Activated T-cell treated with anti-CD3 and anti-CD28 coated beads, Interleukin-2, amount 50 U/mL, for 1 hour (primary cell): Measurements from ENCODE around the gene VPS4B.

Source experiments
- DNase-seq: peaks from one replicate; pipeline ENCODE4 v3.0.0-alpha.2; 2020

The VPS4B gene

DNA sequence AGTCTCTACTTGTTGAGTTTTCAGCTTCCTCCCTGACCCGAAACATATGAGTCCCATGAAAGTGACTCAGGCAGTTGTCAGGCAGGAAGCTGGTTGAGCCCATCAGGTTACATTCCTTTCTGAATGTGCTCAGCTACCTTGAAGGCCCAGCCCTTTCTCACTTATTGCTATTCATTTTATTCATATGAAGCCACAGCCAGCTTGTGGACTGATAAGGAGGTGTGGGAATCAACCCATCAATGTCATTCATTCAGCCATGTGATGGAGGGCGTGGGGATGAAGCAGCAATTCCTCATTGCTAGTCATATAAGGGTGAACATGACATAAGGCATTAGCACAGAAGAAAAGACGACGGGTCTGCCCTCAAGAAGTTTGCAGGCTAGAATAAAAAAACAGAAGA is 5.3 kb upstream of the VPS4B start:
- no peak for DNase-seq

DNA sequence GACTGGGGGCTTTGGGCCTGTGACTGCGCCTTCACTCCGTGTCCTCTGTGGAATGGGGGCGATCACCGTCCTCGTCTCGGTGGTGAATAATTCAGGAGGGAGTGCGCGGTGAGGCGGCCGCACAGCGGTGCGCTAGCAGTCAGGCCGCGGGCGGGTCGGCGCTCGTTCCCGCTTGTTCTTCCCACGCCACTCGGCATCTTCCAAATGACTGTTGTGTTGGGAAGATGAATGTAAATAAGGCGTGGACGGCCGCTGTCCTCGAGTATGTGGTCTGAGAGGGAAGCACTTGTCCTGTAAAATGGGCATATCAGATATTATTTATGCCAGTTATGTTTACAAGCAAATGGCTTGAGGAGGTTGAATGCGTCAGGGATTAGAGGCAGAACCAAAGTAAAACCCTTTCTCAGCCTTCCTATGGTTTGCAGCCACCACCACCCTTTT is 608 bp upstream of the VPS4B start:
- DNase-seq, result no peak

DNA sequence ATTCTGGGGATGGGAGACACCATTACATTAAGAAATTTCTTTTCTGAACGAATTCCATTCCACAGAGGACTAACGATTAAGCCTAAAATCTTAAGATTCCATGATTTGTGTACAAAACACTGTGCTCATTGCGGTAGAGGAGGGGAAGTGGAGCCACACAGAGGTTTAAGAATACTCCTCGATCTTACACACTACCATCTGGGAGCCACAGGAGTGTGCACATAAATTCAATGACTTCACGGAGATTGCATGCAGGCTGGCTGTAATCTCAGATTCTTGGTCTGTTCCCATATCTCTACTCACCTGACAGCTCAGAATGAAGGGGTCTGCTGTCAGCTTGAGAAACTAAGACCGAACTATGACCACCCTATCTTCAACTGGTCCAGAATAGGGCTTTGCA is 762 bp downstream of the VPS4B start:
- no peak for DNase-seq

DNA sequence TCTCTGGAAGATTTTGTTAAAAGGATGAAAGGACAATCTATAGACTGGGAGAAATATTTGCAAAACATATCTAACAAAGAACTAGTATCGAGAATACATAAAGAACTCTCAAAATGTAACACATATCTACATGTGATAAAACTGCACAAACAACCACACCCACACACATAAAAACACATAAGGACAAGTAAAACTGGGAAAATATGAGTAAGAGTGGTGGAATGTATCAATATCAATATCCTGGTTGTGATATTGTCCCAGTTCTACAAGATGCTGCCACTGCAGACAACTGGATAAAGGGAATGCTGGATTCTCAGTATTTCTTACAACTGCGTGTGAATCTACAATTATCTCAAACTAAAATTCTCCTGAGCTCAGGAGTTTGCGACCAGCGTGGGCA is 9.3 kb downstream of the VPS4B start:
- no peak for DNase-seq

DNA sequence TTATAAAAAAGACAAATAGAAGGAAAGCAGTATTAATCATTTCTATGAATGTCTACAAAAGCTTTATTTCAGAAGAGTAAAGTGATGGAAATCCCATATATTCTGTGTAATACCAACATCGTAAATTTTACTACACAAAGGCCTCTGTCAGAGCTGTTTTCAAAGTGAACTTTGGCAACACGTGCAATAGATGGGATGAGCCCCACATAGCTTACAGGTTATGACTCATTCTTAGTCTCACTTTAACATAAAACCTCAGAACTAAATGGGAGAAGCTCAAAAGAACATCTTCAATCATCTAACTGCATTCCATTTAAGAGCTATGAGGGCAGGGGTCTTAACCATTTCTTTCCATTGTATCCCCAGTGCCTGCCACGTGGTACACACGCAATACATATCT is 11.5 kb downstream of the VPS4B start:
- DNase-seq, result no peak

DNA sequence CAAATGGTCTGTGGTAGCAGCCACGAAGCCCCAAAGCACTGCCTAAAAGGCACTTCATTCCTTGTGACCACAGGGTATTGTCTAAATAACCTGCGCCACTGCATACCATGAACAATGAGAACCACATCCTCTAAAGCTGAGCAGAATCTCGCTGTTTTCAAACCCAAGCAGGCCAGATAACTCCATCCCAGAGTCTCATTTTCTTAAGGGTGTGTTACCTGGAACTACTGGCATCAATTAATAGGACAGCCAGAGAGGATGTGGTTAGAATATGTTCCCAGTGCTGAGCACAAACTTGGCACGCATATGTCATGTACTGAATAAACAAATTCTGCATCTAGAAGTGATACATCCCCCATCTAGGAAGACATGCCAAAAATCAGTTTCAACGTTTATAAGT is 13.0 kb downstream of the VPS4B start:
- DNase-seq, result no peak

DNA sequence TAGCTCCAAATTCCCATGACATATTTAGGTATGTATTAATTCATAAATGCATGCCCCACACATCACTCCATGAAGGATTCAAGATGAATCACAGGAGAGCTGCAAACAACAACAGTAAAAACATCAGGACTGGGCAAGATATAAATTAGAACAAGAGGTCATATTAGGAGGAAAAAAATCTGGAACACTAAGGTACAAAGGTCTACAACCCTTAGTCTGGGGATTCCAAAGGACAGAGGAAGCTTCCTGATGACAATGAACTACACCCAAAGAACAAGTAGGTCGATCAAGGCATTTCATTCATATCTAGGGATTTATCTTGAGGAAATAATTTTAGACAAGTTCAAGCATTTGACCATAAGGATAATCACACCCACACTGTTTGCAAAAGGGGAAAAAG is 14.5 kb downstream of the VPS4B start:
- DNase-seq, result no peak

DNA sequence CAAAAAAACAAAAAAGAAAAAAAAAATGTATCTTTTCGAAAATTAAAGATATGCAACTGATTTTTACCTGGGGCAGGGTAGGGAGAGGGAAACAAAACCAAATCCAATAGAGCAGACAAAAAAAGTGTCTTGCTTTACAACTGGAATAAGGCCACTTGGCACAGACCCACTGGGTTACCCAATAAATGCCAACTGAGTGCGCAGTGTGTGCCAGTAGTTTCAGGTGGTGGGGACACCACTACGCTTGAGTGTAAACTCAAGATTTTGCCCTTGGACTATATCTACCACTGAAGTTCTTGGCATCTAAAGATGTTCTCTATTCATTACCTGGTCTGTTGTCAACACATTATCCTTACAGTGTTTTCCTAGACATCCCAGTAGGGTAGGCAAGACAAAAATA is 16.3 kb downstream of the VPS4B start:
- no peak for DNase-seq

DNA sequence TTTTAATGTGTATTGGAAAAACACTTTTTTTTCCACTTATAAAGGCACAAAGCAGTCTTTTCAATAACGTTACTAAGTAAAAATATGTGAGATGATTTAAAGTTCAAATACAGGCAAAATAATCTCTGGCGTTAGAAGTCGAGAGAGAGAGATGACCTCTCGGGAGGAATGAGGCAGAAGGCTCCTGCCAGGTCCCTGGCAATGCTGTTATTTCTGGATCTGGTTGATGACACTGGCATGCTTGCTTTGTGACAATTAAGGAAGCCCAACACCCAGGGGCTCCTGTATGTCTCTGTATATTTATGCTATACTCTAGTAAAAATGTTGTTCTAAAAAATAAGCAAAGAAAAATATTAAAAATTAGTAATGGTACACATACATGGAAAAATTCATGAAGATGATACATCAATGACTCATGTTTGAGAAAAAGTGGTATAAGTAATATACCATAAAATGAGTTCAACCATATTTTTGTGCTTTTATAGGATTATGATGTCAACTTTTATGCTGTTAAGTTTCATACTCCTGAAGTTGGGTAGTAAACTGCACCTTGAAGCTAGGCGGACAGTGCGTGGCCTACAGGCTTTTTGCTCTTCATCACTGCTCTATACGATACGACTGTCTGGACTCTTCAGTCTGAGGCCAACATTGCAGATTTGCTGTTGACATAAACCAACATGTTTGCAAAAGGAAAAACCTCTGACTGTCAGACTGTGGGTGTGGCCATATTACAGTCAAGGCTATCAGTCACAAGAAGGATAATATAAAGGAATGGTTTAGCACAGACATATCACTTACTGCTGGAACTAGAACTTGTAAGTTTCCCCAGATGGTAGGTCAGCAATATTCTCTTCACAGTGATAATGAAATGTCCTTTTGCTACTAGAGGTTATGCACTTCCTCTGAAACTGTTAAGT is 19.8 kb downstream of the VPS4B start:
- DNase-seq, result no peak

DNA sequence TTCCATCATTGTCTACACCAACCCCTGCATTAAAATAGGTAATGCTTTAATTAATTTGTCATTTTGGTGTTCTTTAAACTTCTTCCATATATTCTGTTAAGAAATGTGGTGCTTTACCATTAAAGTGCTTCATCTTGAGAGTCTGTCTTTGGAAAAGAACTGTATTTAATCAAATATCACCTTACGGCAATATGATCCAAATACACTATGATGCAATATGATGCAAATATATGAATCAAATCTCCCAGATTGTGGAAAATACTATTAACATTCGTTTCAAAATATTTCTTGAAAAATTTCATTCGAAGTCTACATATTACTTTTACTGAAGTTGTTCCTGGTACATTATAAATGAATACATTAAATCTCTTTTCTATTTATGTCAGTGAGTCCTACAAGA is 23.0 kb downstream of the VPS4B start:
- DNase-seq, result no peak

DNA sequence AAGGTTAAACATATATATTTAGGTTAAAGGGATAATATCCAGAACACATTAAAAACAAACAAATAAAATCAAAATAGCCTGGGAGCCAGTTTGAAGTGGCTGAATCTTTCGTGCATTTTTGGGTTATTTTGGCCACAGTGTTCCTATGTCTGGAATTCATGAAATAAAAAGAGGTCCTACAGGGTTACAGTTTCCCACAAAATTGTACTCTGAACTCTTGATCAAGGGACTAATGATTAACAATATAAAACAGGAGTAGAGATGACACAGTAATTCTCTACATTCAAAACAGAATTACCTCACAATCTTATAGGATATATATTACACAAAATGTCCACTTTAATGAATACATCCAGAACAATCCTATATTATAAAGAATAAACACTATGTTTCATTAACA is 24.9 kb downstream of the VPS4B start:
- no peak for DNase-seq

DNA sequence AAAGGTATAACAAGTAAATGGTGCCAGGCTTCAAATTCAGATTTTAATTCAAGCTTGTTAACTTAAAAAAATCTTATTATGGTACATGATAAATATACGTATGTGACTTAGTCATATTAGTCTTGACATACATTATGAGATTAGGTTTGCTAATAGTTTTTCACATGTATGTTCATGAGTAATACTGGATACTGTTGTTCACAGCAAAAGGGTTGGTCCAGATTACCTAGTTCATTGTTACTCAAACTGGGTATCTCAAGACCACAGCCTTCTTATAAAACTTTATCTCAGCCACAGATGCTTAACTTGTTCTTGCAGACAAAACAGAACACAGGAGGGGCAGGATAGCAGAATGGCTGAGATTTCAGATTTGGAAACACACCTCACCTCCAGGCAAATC is 26.8 kb downstream of the VPS4B start:
- no peak for DNase-seq

DNA sequence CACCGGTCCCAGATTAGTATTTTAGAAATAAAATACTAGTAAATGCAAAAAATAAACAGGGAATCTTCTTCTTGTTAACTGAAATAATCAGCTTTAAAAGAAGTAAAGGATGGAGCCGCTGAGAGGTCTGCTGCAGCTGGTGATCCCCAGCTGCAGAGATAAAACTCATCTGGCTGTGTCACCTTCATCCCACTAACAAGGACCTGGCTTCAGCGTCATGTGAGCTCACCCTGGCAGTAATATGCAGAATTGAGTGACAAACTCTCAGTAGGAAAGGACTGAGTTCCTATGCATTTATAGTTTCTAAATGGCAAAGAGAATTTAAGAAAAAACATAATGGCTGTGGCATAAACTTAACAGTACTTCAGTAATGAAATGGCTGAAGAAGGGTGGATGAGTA is 27.3 kb downstream of the VPS4B start:
- no peak for DNase-seq

DNA sequence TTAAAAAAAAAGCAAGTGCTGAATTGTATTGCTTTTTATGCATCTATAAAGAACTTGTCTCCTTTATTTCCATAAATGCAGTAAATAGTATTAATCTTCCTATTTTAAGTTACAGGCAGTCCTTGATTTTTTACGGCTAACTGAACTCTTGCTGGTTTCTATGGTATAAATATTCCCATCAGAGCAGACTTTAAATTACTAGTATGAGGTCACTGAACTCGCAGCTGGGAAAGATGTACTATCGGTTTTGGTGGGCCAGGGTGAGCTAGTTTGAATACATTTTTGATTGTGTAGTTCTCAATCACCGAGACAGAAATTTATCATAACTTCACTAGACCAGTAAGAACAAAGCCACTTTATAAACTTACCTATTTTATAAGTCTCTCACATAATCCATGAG is 34.4 kb downstream of the VPS4B start:
- no peak for DNase-seq

DNA sequence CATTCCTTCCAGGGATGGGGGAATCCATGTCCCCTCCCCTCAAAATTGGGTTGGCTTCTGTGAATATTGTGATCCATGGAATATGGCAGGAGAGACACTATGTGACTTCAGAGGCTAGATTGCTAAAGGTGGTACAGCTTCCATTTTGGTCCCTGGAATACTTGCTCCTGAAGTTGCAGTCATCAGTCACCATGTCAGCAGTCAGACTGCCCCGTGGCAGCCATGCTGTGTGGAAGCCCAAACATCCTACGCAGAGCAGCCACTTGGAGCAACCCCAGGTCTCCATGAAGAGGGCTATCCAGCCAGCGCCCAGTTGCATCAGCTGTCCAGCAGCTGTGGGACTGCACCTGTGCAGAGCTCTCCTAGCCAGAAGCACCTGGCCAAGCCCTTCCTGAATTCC is 39.4 kb downstream of the VPS4B start:
- DNase-seq, result no peak

DNA sequence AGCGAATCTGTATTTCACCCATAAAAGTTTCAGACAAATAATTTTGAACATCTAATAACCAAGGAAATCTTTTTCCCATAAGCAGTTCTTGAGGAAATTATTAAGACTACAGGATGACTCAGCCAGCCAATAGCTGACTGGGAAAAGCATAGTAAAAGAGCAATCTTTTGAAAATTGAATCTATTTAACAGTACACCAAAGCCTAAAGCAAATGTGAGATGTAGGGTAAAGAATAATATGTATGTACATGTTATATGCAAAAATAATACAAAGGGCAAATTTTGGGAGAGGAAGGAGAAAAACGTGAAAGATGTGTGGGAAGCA is 42.7 kb downstream of the VPS4B start:
- no peak for DNase-seq

DNA sequence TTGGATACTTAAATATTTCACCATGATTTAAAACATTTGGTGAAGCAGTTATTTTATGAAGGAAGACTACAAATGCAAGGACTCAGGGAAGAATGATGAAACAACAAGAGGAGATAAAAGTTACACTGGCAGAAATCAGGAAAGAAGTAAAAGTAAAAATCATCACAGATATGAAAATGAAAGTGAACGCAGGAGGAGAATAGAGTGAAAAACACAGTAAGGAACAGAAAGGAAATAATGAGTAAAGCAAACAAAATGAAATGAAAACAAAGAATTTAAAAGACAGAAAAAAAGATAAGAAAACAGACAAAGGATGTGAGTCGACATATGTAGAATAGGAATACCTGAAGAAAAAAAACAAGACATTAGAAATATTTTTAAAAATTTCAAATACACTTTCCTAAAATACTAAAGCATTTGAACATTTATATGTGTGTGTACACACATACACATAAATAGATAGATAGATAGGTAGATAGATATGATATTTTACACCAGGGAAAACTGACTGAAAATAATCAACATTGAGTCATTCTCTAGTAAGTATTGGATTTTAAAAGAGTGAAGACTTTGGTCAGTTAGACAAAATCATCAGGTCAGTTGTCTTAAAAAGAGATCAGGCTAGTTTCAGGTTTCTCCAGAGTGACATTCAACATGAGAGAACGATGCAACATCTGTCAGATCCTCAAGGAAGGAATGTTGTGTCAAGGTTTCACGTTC is 43.2 kb downstream of the VPS4B start:
- DNase-seq, result no peak

DNA sequence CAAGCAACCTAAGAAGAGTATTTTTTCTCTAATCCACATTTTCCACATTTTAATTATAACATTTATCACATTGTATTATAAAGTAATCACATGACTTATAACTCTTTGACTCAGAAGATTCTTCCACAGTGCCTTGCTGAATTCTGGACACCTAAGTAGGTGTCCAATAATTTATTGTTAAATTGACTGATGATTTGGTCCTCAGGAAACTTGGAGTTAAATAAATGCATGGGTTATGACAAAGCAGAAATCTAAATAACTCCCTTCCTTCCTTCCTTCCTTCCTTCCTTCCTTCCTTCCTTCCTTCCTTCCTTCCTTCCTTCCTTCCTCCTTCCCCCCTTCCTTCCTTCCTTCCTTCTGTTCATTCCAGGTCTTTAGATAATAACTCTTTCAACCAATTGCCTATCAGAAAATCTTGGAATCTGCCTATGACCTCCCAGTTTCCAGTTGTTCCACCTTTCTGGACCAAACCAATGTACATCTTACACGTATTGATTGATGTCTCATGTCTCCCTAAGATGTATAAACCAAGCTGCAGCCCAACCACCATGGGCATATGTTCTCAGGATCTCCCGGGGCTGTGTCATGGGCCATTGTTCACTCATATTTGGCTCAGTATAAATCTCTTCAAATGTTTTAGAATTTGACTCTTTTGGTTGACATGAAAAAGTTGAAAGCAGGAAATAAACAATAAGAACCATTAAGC is 44.8 kb downstream of the VPS4B start:
- DNase-seq, result no peak

DNA sequence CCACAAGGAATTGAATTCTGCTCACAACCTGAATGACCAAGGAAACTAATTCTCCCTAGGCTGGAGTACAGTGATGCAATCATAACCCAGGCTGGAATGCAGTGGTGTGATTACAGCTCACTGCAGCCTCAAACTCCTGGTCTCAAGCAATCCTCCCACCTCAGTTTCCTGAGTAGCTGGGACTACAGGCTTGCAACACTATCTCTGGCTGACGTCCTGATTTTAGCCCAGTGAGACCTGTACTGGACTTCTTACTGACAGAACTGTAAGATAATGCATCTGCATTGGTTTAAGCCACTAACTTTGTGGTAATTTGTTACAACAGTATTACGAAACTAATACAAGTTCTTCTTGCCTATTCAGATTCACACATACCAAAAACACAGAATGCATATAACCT is 45.7 kb downstream of the VPS4B start:
- no peak for DNase-seq

DNA sequence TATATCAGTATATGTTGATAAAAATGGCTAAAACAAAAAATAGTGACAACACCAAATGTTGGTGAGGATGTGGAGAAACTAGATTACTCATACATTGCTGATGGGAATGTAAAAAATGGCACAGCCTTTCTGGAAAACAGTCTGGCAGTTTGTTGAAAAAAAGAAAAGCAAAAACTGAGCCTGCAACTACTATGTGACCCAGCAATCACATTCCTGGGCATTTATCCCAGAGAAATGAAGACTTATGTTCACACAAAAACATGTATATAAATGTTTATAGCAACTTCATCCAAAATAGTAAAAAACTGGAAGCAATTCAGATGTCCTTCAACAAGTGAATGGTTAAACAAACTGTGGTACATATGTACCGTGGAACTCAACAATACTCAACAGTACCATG is 47.7 kb downstream of the VPS4B start:
- no peak for DNase-seq

DNA sequence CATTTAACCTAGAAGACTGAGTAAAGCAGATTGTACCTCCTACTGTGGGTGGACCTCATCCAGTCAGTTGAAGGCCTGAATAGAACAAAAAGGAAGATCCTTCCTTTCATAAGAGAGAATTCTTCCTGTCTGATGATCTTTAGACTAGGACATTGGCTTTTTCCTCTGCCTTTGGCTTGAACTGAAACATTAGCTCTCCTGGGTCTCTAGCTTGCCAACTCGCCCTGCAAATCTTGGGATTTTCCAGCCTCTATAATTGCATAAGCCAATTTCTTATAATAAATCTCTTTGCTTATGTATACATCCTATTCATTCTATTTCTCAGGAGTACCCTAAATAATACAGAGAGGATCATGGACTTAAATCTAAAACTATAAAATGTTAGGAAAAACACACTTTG is 49.1 kb downstream of the VPS4B start:
- DNase-seq, result no peak

DNA sequence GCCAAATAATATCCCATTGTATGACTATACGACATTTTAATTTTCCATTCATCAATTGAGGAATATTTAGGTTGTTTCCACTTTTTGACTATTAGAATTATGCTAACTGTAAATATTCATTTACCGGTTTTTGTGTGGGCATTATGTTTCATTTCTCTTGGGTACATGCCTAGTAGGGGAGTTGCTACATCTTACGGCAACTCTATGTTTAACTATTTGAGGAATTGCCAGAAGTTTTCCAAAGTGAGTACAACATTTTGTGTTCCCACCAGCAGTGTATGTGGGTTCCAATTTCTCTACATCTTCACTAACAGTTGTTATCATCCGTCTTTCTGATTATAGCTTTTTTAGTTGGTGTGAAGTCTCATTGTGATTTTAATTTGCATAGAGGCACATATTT is 53.7 kb downstream of the VPS4B start:
- no peak for DNase-seq

DNA sequence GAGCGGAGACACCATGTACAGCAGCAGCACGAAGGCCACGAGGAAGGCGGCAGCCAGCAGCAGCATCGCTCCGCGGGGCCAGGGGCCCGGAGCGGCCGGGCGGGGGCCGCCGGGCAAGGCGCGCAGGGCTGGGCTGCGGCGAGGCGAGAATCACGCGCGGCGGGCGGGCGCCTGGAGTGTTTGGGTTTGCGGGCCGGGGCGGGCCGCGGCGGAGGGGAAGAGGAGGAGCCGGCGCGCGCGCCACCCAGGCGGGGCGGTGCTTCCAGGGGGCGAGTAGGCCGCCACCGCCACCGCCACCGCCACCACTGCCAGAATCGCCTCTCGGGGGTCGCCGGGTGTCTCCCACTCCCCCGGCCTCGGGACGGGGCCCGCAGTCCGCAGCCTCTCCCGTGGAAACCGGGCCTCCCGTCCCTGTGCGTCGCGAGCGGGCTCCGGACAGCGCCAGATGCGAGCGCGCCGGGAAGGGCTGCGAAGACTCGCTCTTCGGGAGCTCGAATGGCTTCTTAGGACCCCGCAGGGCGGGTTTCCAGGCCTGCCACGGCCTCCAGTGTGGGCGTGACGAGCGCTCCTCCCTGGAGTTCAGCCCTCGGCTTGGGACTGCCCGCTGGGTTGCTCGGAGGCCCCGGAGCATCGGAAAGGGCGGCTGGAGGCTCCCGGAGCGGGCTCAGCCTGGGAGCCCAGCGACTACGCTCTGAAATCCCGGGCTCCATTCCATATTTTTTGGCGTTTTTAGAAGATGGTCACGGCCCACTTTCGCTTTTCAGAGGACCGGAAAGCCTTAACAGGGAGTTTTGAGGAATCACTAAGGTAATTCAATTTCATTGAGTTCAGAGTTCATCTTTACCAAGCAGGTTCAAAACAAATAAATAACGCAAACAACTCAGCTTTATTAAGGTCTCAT is 55.0 kb downstream of the VPS4B start, which contains the start of gene KDSR:
Gene KDSR (minus strand): TSS at position 154 of the 901 bp plus-strand sequence. CDS start 88 bp downstream, at position 66.
- peak; percentile 85 for DNase-seq
